SK-N-SH treated with all-trans-retinoic acid at 6 μM for 48 hours (cell line): ENCODE results near the gene PALS2.

Source experiments
- ATAC-seq: fragments of 200-7000 bp; cut with Tn5 transposase; 3 replicates; pipeline ENCODE4 v1.9.1; 2020; ENCODE audit warnings: mild to moderate bottlenecking, moderate library complexity
- ZC3H10 ChIP-seq: fragments of 250-450 bp; sonication (Bioruptor Pico); IDR thresholded peaks from 2 replicates; pipeline ENCODE4 v1.5.1; 2021; ENCODE audit warnings: mild to moderate bottlenecking, moderate library complexity
- ZFP3 ChIP-seq: fragments of 250-450 bp; sonication (Bioruptor Pico); IDR thresholded peaks from 2 replicates; pipeline ENCODE4 v1.5.0; 2020; ENCODE audit warnings: mild to moderate bottlenecking, moderate library complexity
- ZNF565 ChIP-seq: fragments of 450-650 bp; formaldehyde crosslinking; conservative IDR thresholded peaks from 2 replicates; pipeline ENCODE4 v1.5.0; 2020; ENCODE audit warnings: low read depth, mild to moderate bottlenecking, moderate library complexity
- TF ChIP-seq, protein P1 (sequence below): fragments of 250-450 bp; sonication (Bioruptor Pico); IDR thresholded peaks from 2 replicates; pipeline ENCODE4 v1.5.1; 2020; ENCODE audit warnings: low read depth, mild to moderate bottlenecking, moderate library complexity
- TF ChIP-seq, protein P2 (sequence below): fragments of 250-450 bp; sonication (Bioruptor Pico); IDR thresholded peaks from 2 replicates; pipeline ENCODE4 v1.5.1; 2021; ENCODE audit warnings: mild to moderate bottlenecking, moderate library complexity
- TF ChIP-seq, protein P3 (sequence below): fragments of 250-450 bp; sonication (Bioruptor Pico); IDR thresholded peaks from 2 replicates; pipeline ENCODE4 v1.8.0; 2020; ENCODE audit warnings: mild to moderate bottlenecking, moderate library complexity, borderline replicate concordance

Gene PALS2

DNA sequence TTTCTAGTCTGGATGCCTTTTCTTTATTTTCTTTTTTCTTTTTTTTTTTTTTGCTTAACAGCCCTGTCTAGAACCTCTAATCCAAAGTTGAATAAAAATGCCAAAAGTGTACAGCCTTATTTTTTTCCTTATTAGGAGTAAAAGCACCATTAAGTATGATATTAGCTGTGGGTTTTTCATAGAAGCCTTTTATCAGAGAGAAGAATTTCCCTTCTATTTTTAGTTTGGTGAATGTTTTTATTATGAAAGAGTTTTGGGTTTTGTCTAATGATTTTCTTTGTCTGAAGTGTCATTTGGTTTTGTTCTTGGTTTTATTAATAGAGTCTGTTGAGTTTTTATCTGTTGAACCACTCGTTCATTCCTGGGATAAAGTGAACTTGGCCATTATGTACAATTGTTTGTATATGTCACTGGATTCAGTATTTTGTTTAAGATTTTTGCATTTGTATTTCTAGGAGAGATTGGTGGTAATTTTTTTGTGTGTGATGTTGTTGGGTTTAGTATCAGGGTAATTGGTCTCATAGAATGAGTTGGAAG is 49.5 kb downstream of the PALS2 start:
- ATAC-seq = no peak
- TF ChIP-seq, protein P1, sequence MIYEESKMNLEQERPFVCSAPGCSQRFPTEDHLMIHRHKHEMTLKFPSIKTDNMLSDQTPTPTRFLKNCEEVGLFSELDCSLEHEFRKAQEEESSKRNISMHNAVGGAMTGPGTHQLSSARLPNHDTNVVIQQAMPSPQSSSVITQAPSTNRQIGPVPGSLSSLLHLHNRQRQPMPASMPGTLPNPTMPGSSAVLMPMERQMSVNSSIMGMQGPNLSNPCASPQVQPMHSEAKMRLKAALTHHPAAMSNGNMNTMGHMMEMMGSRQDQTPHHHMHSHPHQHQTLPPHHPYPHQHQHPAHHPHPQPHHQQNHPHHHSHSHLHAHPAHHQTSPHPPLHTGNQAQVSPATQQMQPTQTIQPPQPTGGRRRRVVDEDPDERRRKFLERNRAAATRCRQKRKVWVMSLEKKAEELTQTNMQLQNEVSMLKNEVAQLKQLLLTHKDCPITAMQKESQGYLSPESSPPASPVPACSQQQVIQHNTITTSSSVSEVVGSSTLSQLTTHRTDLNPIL = no peak
- TF ChIP-seq, protein P2, sequence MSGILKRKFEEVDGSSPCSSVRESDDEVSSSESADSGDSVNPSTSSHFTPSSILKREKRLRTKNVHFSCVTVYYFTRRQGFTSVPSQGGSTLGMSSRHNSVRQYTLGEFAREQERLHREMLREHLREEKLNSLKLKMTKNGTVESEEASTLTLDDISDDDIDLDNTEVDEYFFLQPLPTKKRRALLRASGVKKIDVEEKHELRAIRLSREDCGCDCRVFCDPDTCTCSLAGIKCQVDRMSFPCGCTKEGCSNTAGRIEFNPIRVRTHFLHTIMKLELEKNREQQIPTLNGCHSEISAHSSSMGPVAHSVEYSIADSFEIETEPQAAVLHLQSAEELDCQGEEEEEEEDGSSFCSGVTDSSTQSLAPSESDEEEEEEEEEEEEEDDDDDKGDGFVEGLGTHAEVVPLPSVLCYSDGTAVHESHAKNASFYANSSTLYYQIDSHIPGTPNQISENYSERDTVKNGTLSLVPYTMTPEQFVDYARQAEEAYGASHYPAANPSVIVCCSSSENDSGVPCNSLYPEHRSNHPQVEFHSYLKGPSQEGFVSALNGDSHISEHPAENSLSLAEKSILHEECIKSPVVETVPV (CRISPR knock-in tag) = no peak
- TF ChIP-seq, protein P3, sequence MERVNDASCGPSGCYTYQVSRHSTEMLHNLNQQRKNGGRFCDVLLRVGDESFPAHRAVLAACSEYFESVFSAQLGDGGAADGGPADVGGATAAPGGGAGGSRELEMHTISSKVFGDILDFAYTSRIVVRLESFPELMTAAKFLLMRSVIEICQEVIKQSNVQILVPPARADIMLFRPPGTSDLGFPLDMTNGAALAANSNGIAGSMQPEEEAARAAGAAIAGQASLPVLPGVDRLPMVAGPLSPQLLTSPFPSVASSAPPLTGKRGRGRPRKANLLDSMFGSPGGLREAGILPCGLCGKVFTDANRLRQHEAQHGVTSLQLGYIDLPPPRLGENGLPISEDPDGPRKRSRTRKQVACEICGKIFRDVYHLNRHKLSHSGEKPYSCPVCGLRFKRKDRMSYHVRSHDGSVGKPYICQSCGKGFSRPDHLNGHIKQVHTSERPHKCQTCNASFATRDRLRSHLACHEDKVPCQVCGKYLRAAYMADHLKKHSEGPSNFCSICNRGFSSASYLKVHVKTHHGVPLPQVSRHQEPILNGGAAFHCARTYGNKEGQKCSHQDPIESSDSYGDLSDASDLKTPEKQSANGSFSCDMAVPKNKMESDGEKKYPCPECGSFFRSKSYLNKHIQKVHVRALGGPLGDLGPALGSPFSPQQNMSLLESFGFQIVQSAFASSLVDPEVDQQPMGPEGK (CRISPR knock-in tag) = no peak
- no peak for TF ChIP-seq ZFP3 (CRISPR knock-in tag)
- TF ChIP-seq ZNF565 (CRISPR knock-in tag) = no peak
- no peak for TF ChIP-seq ZC3H10 (CRISPR knock-in tag)
- TF ChIP-seq, all 23 proteins: peak for 0
